Medulla oblongata (tissue), 1 donor: Measurements from ENCODE around the gene OR7C1.
"Not testable (repeated sequence)": the region's sequence is repeated elsewhere in the genome, so short reads cannot be mapped to it uniquely, and the experiment has no call there.

Experiments used
- DNase-seq: peaks from one replicate; pipeline ENCODE4 v3.0.0-alpha.2; 2015; ENCODE audit errors: extremely low spot score

The OR7C1 gene

DNA sequence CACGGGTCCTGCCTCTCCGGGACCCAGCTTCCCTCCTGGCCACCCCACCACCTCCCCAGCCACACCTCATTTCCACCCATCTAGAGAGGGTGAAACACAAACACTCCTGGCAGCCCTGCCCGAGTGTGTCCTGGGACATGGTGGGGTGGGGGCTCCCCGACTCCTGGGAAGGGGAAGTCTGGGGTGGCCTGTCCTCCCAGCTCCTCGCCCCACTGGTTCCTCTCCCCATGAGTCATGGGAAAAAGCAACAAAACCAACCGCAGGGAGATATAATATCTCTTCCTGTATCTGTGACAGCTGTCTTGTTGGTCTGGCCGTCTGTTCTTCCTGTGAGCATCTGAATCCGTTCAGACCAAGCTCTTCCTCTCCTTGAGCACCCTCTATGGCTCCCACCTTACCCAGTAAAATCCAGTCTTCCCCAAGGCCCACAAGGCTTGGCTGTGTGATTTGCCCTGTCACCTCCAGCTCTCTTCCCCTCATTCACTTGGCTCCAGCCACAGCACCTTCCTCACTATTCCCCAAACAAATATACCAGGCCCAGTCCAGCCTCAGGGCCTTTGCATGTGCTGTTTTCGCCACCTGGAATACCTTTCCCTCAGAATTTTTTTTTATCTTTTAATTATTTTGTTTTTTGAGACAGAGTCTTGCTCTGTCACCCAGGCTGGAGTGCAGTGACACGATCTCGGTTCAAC is 49.7 kb downstream of the OR7C1 start:
- DNase-seq = peak; percentile 58

DNA sequence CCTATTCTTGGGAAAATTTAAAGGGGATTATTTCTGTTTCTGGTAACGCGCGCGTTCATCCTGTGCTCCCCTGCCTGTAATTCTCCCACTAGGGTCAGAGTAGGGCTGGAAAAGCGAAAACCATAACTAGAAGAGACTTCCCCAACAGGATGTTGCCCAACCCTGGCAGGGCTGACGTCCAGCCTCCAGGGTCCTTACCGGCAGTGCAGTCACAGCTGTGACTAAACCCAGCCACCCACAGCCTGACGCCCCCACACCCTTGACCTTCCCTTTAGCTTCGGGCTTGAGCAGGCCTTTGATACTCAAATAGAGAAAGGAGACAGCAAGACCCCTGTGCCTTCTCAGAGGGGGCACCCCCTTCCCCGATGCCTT is 50.3 kb downstream of the OR7C1 start:
- peak; percentile 58 for DNase-seq

DNA sequence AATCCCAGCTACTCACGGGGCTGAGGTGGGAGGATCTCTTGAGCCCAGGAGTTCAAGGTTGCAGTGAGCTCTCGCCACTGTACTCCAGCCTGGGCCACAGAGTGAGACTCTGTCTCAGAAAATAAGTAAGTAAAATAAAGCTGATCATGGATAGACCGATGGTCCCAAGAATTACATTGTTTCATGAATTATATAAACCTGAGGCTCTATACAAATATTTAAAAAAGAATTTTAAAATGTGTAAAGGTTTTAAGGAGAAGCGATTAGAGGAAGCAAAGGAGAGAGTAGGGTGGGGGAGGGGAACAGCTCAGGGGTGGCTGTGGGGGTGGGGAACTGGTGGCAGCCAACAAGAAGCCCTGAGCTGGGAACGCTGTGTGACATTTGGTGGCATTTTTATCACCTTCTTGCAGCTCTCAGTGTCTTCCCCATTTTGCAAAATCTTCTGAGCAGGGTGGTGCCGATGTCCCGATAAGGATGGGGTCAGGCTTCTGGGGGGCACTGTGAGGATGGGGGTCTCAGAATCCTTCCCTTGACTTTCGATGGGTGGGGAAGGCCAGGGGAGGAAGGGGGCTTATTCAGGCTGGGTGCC is 51.5 kb downstream of the OR7C1 start:
- not testable (repeated sequence) for DNase-seq

DNA sequence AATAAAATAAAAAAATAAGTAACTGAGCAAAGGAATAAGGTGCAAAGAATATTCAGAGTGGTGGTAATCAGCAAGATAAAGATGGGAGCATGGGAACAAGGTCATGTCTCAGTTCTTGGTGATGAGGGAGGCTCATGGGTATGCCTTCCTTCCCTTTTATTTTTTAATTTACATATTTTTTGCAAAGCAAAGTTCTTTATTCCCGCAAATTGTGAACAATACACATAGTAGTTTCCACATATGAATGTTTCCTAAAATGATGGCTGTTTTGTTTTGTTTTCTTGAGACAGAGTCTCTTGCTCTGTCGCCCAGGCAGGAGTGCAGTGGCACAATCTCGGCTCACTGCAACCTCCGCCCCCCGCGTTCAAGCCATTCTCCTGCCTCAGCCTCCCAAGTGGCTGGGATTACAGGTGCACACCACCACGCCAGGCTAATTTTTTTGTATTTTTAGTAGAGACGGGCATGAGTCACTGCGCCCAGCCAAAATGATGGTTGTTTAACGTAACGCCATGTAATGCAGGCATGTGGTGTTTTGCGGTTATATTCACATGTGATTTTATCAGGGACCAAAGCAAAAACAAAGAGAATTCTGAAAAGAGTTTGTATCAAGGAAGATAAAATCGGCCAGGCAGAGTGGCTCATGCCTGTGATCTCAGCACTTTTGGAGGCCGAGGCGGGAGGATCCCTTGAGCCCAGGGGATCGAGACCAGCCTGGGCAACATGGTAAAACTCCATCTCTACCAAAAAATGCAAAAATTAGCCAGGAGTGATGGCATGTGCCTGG is 52.2 kb downstream of the OR7C1 start:
- no peak for DNase-seq

DNA sequence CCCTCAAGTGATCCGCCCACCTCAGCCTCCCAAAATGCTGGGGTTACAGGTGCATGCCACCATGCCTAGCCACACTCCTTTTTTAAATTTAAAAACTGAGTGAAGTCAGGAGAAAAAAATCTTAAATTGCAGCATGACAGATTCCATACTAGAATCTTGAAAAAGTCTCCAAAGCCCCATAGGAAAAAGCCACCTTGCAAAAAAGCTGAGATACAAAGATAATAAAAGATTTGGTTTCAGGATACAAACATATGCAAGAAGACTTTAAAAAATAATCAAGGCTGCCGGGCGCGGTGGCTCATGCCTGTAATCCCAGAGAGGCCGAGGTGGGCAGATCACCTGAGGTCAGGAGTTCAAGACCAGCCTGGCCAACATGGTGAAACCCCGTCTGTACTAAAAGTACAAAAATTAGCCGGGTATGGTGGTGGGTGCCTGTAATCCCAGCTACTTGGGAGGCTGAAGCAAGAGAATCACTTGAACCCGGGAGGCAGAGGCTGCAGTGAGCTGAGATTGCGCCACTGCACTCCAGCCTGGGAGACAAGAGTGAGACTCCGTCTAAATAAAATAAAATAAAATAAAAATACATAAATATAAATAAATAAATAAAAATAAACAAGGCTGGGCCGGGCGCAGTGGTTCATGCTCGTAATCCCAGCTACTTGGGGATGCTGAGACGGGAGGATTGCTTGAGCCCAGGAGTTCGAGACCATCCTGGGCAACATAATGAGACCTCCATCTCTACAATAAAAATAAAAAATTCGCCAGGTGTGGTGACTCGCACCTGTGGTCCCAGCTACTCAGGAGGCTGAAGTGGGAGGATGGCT is 53.1 kb downstream of the OR7C1 start:
- DNase-seq = not testable (repeated sequence)

DNA sequence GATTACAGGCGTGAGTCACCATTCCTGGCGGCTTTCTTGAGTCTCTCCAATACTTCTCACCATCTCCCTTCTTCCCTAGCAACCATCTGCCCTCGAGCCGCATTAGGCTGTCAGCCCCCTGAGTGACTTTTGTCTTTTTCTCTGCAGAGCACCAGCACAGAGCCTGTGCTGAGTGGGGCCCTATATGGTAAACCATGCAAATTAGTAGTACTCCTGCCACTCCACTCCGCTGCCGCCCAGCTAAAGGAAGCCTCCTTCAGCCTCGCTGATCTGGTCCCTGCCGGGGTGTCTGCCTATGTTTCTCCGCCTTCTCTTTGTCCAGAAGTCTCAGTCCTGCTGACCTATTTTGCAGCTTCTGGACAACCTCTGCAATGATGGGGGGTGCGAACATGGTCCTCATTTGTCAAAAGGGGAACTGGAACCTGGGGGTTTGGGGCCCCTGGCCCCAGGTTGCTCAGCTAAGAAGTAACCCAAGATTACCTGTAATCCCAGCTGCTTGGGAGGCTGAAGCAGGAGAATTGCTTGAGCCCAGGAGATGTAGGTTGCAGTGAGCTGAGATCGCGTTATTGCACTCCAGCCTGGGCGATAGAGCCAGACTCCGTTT is 54.3 kb downstream of the OR7C1 start:
- not testable (repeated sequence) for DNase-seq

DNA sequence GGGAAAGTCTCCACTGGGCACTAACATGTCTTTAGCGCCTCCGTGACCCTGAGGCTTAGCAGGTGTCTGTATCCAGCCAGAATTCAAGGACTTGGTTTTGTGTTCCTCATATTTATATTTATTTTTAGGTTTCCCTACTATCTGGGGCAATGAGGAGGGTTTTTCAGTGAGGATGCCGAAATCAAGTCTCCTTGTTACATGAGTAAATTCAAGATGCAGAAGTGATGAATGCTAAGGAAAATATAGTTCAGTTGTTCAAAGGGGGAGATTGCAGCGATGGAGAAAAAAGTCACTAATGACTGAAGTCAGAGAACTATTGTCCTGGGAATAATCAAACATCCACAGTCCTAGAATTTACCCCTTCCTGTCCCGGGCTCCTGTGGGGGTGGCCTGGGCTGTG is 55.8 kb downstream of the OR7C1 start:
- no peak for DNase-seq

DNA sequence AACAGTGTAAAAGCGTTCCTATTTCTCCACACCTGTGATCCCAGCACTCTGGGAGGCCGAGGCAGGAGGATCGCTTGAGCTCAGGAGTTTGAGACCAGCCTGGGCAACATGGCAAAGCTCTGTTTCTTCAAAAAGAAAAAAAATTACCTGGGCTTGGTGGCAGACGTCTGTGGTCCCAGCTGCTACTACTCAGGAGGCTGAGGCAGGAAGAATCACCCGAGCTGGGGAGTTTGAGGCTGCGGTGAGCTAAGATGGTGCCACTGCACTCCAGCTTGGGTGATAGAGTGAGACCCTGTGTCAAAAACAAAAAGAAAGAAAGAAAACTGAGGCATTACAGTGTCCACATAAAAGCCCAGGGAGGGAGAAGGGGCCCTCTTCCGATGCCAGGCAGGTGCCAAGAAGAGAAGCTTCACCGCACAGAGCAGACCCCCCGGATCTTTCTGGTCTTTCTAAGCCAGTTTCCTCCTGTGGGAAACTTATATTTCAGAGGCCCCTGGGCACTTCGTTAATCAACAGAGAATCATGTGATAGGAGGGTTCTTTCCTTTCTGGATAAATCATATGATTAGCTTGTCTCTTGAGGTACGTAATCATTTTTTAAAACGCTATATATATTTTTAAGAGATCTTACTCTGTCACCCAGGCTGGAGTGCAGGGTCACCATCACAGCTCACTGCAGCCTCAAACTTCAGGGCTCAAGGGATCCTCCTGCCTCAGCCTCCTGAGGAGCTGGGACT is 56.7 kb downstream of the OR7C1 start, which contains the start of gene ADGRE2:
TSS of gene ADGRE2 (minus strand) at position 451 of the 736 bp plus-strand sequence. CDS start 1,804 bp downstream, outside the sequence.
- not testable (repeated sequence) for DNase-seq

DNA sequence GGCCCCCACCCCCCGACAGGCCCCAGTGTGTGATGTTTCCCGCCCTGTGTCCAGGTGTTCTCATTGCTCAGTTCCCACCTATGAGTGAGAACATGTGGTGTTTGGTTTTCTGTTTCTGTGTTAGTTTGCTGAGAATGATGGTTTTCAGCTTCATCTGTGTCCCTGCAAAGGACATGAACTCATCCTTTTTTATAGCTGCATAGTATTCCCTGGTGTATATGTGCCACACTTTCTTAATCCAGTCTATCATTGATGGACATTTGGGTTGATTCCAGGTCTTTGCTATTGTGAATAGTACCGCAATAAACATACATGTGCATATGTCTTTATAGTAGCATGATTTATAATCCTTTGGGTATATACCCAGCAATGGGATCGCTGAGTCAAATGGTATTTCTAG is 57.3 kb downstream of the OR7C1 start:
- not testable (repeated sequence) for DNase-seq

DNA sequence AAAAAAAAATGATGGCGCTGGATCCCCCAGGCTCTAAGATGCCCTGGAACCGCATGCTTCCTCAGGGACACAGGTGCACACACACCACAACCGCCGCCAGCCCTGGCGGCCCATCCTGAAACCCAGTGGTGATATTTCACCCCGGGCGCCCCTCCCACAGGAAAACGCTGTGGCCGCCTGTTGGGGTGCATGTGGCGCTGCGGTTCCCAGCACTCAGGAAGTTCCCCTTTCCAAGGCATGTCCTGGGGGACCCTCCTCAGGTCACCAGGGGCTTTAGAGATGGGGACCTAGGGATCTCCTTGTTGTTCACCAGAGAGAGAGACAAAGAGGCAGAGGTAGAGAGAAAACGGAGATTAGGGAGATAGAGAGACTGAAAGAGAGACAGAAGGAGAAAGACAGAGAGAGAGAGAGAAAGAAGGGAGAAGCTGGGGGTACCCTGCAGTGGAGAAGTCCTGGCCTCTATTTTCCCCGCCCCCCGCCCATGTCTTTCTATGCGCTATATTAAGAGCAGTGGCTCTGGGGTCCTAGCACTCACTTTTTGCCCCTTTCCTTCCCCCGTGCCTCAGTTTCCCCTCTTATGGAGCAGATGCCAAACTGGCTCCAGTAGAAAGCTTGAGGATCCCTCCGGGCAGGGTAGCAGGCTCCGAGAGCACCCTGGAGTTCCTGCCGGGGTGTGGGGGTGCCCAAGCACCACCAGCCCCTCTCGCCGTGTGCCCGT is 59.0 kb downstream of the OR7C1 start:
- peak; percentile 28 for DNase-seq

DNA sequence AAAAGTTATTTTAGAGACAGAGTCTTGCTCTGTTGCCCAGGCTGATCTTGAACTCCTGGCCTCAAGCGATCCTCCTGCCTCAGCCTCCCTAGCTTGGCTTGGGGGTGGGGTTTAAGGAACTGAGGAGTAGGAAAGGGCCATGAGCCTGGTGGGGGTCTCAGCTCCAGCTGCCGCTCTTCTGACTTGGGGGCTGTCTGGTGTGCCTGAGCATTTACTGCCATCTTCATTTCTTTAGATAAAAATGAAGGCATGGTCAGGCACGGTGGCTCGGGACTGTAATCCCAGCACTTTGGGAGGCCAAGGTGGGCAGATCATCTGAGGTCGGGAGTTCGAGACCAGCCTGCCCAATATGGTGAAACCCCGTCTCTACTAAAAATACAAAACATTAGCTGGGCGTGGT is 59.7 kb downstream of the OR7C1 start:
- DNase-seq = not testable (repeated sequence)

DNA sequence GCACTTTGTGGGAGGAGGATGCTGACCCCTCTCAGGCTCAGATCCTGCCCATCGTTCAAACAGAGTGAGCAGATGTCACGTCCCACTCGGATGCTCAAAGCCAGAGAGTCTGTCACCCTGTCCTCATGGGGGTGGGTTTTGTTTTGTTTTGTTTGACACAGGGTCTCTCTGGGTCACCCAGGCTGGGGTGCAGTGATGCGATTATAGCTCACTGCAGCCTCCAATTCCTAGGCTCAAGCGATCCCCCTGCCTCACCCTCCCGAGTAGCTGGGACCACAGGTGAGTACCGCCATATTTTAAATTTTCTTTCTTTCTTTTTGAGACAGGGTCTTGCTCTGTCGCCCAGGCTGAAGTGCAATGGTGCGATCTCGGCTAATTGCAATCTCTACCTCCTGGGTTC is 60.6 kb downstream of the OR7C1 start:
- no peak for DNase-seq

DNA sequence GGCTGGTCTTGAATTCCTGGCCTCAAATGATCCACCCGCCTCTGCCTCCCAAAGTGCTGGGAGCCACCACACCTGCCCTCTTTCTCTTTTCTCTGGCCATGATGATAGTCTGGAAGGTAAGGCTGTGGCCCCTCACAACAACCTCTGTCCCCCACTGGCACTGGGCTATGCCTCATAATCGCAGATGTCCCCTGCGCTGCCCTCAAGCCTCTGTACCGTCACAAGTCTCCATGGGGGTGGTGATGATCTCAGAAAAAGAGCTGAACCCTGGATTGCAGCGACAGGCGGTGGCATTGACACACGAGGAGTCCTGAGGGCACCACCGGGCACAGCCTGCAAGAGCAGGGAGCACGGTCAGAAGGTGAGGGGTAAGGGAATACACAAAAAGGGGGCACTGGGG is 61.3 kb downstream of the OR7C1 start:
- not testable (repeated sequence) for DNase-seq

DNA sequence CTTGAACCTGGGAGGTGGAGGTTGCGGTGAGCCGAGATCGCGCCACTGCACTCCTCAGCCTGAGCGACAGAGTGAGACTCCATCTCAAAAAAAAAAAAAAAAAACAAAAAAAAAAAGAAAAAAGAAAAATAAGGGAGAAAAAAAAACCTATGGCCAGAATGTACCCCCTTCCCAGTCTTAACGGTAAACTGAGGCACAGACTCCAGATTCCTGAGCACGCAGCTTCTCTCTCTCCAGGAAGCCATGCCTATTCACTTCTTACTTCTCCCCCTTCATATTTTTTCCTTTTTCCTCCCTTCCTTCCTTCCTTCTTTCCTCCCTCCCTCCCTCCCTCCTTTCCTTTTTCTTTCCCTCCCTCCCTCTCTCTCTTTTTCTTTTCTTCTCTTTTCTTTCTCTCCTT is 62.0 kb downstream of the OR7C1 start:
- DNase-seq = no peak

DNA sequence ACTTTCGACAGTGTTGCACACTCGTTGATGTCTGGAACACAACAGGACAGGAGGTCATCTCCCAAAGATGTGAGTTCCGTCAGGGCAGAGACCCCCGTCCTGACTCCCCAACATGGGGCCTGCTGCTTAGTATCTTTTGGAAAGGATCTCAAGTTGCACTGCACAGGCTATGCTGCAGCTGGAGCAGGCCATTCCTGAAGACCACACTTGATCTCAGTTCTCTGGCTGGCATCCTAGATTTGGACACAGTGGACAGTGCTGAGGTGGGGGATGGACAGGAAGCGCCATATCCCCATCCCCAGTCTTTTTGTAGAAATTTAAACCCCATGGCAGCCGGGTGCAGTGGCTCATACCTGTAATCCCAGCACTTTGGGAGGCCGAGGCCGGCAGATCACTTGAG is 62.5 kb downstream of the OR7C1 start:
- no peak for DNase-seq

DNA sequence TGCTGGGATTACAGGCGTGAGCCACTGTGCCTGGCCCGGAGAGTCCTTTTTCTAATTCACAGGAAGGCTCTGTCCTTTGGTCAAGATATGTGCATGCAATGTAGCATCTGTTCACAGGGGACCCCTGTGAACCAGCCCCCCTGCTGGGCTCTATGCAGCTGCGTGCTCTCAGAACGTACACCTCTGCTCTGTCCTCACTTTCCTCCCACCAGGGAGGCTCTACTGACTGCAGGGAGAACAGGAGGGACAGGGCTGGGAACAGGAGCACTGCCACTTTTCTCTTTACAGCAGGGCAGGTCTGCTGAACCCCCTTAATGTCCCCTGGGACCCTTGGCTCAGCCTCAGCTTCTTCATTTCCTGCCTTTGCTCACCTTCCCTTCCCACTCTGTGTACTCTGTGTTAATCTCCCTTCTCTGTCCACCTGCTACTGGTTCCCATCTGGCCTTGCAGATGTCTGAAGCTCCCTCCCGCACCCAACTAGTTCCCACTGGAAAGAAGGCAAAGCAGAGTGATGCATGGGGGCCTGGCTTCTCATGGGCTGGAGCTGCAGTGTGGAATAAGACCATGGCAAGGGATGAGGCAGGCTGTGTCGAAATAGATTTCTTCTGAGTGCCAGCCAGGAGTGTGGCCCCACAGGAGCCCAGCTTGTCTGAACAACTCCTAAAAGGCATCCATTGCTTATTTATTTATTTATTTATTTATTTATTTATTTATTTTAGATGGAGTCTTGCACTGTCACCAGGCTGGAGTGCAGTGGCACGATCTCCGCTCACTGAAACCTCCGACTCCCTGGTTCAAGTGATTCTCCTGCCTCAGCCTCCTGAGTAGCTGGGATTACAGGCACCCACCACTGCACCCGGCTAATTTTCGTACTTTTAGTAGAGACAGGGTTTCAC is 63.8 kb downstream of the OR7C1 start:
- no peak for DNase-seq

DNA sequence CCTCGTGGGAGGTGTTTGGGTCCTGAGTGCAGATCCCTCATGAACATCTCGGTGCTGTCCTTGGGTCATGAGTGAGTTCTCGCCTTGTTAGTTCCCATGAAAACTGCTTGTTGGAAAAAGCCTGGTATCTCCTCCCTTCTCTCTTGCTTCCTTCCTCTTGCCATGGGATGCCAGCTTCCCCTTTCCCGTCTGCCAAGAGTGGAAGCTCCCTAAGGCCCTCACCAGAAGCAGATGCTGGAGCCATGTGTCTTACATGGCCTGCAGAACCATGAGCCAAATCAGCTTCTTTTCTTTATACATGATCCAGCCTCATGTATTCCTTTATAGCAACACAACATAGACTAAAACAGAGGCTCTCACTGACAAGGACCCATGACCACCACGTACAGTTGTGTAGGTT is 64.8 kb downstream of the OR7C1 start:
- no peak for DNase-seq

DNA sequence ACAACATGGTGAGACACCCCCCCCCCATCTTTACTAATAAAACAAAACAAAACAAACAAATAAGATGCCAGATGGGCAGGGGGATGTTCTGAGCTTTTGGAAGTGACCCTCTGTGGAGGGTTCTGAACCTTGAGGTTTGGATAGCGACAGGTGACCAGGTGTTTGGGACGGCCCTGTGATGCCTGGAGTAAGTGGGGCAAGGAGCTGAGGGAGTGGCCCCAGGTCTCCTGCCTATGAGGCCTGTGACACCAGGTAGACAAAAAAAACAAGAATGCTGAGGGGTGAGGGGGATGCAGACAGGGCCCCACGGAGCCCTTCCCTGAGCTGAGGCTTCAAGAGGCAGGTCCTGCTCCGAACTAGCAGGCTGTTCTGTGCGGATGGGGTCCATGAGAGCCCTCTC is 65.8 kb downstream of the OR7C1 start:
- DNase-seq = no peak

DNA sequence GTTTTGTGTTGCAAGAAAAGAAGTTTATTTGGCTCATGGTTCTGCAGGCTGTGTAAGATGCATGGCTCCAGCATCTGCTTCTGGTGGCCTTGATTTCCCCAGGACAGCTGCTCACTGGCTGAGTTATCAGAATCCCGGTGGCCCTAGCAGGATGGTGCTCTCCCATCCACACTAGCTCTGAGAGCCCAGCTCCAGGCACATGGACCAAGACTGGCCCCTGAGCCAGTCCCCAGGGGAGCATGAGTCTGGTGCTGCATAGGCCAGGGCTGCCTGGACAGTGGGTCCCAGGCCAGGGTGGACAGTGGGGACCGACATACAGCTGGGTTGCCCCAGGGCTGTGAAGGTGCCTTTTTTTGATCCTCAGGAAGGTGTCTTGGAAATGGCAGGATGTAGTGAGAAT is 67.0 kb downstream of the OR7C1 start:
- DNase-seq = no peak
